ENCODE results near the gene TENT4B.

GRCh38 chr16:50253514-50253910 is 100.4 kb downstream of the TENT4B start:
- TF ChIP-seq CTCF (conservative IDR thresholded peaks at IDR 0.05) (no peak), EZH2 (IDR thresholded peaks at IDR 0.05; ENCODE audit: low read depth) (no peak)
